Limb (tissue), 2 donors: ENCODE data around the gene NMNAT2.

Experiments
- DNase-seq, 2 donors: peaks; one replicate each; pipeline ENCODE4 v3.0.0-alpha.2; 2016; ENCODE audit errors: extremely low spot score in 2 of 2

The NMNAT2 gene

DNA sequence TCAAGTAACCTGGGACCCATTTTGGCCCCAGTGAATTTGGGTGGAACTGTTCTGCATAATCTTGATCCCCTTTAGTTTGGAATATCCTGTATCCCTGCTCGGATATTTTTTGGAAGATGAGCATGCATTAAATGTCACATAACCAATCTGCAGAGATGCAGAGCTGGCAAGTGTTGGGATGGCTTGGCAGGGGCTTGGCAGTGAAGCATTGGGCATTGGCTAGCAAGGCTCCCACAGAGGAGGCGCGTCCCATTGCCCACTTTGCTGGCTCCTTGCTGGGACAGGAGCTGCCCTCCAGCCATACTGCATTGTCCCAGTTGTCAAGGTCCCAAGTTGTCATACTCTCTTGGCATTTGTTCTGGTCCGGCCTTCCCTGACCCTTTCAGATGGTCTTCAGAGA lies 202.2 kb downstream of the NMNAT2 start:
- DNase-seq = no peak

- no peak for DNase-seq
Measured at GRCh38 chr1:183215076-183215720, 203.0 kb downstream of the NMNAT2 start.

GRCh38 chr1:183214021-183214970 lies 203.9 kb downstream of the NMNAT2 start:
- DNase-seq = no peak

DNA sequence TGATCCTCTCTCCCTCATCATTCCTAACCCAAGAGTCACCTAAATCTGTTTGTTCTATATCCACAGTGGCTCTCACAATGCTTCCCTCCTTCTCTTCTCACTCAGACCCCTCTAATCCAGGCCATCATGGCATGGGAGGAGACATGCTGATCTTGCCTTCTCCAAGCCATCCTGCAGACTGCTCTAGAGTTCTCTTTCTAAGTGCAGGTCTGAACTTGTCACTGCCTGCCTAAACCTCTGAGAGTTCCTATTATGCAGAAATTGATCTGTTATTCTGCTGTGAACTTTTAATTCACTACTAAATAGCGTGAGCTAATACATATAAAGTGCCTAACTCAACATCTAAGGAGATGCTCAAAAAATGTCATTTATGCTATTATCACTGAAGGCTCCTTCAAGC lies 205.3 kb downstream of the NMNAT2 start:
- DNase-seq = no peak

DNA sequence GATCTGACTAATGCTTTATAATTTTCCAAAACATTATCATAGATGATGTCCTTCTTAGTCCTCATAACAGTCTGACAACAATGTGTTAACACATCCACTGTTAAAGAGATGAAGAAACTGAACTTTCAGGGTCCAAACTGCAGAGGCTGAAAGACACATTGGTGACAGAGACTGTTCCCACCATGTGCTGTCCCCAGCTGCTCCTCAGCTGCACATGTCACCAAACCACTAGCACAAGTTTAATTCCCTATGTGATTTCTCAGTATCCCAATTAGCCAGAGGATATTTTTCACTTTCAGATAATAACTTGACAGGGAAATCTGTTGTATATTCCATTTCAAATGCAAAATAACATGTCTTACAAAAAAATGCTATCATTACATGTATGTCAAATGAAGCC lies 207.5 kb downstream of the NMNAT2 start:
- DNase-seq = no peak

DNA sequence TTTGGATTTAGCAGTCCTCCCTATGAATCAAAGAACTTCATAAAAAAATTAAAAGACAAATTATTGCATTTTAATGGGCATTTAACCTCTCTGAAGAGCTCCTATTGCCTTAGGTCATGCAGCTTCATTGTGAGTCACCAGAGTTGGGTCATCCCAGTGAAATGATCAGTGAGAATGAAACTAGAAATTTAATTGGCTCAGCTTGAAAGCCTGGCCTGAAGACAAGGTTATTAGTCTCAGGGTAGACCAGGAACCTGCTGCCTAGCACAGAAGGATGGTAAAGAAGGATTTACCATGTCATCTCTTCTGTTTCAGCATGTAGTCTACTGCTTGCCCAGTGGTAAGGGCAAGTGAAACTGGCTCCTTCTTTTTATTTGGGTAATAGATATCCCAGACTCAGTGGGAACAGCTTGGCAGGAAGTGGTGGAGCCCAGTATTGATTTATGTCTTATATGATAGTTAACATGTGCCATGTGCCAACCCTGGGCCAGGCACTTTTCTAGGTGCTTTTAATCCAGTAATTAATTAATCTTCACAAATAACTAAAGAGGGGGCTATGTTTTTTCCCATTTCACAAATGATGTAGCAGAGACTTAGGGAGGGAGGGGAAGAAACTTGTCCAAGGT lies 208.5 kb downstream of the NMNAT2 start:
- no peak for DNase-seq

- DNase-seq = no peak
Measured at GRCh38 chr1:183206538-183207122, 211.6 kb downstream of the NMNAT2 start.

GRCh38 chr1:183205196-183205781 lies 212.9 kb downstream of the NMNAT2 start:
- DNase-seq = peak in 1 of 2 donors; percentile 86

DNA sequence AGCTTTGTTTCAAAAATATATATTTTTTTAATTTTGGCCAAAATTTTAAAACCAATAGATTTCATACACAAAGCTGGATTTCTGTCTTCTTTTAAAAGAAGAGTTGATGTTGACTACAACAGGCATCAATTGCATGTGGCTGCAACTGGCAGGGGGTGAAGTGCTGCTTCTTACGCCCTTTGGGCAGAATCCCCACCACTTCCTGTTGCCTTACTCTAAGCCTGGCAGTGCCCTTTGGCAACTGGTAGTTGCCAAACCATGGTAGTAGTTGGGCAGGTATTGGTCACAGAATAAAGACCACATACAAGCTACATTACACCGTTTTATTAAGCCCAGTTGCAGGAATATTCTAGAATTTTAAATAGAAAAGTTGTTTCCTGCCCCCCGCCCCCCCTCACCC lies 215.1 kb downstream of the NMNAT2 start:
- DNase-seq = no peak

DNA sequence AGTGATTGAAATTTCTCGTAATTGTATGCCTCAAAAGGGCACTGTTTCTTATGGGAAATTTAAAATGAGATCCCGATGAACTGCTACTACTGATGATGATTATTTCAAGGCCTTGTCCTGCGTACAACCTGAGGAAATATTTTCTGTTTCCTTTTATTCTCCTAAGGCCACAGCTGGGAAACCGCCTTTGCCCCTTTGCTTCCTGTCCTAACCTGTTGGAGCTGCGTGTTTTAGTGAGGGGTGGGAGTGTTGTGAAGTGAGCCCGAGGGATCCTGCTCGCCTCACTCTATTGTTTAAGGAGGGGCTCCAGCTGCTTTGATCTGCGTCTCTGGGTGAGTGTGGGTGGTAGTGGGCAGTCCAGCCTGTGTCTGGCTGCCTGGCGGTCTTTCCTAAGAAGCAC lies 217.7 kb downstream of the NMNAT2 start:
- DNase-seq = no peak

- no peak for DNase-seq
Measured at GRCh38 chr1:183199304-183199703, 218.9 kb downstream of the NMNAT2 start.

DNA sequence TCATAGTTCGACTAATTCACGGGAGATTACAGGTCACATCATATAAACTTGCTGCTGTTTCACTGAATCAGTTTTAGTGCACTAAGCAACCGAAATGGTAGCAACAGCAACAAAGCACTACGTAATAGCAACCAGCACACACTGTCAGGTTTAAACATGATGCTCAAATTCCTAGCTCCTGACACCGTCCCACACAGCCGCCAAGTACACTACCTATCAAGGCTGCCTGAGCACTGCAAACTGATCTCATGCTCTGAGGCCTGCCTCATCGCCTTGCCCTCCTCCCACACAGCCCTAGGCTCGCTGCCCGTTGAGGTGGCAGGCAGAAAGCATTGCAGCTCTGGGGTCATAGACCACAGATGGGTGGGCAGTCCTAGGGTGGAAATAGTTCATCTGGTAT lies 219.7 kb downstream of the NMNAT2 start:
- peak; percentile 45 to 51 for DNase-seq
